PC-3 (cell line): ENCODE measurements around the gene AQP10. TPM values are rescaled to one million over a fixed set of nuclear protein-coding genes. Genes with fewer than 3 reads are reported as not detected.

Experiments
- ATAC-seq: fragments of 200-7000 bp; cut with Tn5 transposase; 2 replicates; pipeline ENCODE4 v1.9.1; 2020; ENCODE audit warnings: mild to moderate bottlenecking, moderate library complexity
- BruUV-seq: library from RNA; stranded (reverse); fragments of 400-500 nt; replicated peaks from 2 replicates; lab custom pipeline; 2021; lab: Mats Ljungman, UMichigan
- CTCF ChIA-PET: fragments of 300-600 bp; sonication (Branson Sonifier 250); formaldehyde crosslinking; loops from one replicate; lab custom pipeline; 2022; ENCODE audit warnings: antibody characterized with exemption; lab: Charles Lee
- POLR2A ChIA-PET: fragments of 300-600 bp; sonication (Branson Sonifier 250); formaldehyde crosslinking; loops from one replicate; lab custom pipeline; 2022; ENCODE audit warnings: antibody characterized with exemption; ENCODE audit not compliant: unreplicated experiment; lab: Charles Lee
- DNase-seq: peaks from one replicate; pipeline ENCODE4 v3.0.0-alpha.2; 2015
- H2AFZ ChIP-seq: fragments of 300-600 bp; sonication (generic); 2 replicates; pipeline ENCODE4 v1.6.0; 2016; ENCODE audit warnings: antibody characterized with exemption, low read length
- H3F3A ChIP-seq: fragments of 300-600 bp; sonication (generic); one replicate; pipeline ENCODE4 v1.6.0; 2017; ENCODE audit warnings: antibody characterized with exemption, low read length, control low read depth, mild to moderate bottlenecking; ENCODE audit not compliant: unreplicated experiment
- H3K27ac ChIP-seq: fragments of 300-600 bp; sonication (generic); 2 replicates; pipeline ENCODE4 v1.5.1; 2016; ENCODE audit warnings: mild to moderate bottlenecking, low read length
- H3K27me3 ChIP-seq: fragments of 300-600 bp; sonication (generic); 2 replicates; pipeline ENCODE4 v1.6.1; 2016; ENCODE audit warnings: low read length, mixed read lengths
- H3K36me3 ChIP-seq: fragments of 300-600 bp; sonication (generic); 2 replicates; pipeline ENCODE4 v1.6.1; 2016; ENCODE audit warnings: low read depth, mixed run types, low read length, mixed read lengths
- H3K4me1 ChIP-seq: fragments of 300-600 bp; sonication (generic); 2 replicates; pipeline ENCODE4 v1.5.1; 2016; ENCODE audit warnings: low read length; ENCODE audit not compliant: insufficient read depth
- H3K4me2 ChIP-seq: fragments of 300-600 bp; sonication (generic); 2 replicates; pipeline ENCODE4 v1.6.0; 2016; ENCODE audit warnings: low read length
- H3K4me3 ChIP-seq: fragments of 300-600 bp; sonication (generic); 2 replicates; pipeline ENCODE4 v1.5.1; 2016; ENCODE audit warnings: mild to moderate bottlenecking, low read length, mixed read lengths
- H3K79me2 ChIP-seq: fragments of 300-600 bp; sonication (generic); 2 replicates; pipeline ENCODE4 v1.6.1; 2017; ENCODE audit warnings: low read length, mixed read lengths
- H3K9ac ChIP-seq: fragments of 300-600 bp; sonication (generic); 2 replicates; pipeline ENCODE4 v1.6.0; 2016; ENCODE audit warnings: mild to moderate bottlenecking, low read length
- H3K9me2 ChIP-seq: fragments of 300-600 bp; sonication (generic); replicated peaks from 2 replicates; pipeline ENCODE4 v1.6.1; 2016; ENCODE audit warnings: mixed run types, low read length, mixed read lengths
- H3K9me3 ChIP-seq: fragments of 300-600 bp; sonication (generic); 2 replicates; pipeline ENCODE4 v1.6.1; 2016; ENCODE audit warnings: low read length, mixed read lengths
- H4K20me1 ChIP-seq: fragments of 300-600 bp; sonication (generic); 2 replicates; pipeline ENCODE4 v1.6.1; 2016; ENCODE audit warnings: low read length, mixed read lengths
- CTCF ChIP-seq: fragments of 300-600 bp; sonication (generic); conservative IDR thresholded peaks from 2 replicates; pipeline ENCODE4 v1.5.1; 2017; ENCODE audit warnings: antibody characterized with exemption, low read depth, mild to moderate bottlenecking, low read length
- EZH2 ChIP-seq: fragments of 300-600 bp; sonication (generic); IDR thresholded peaks from one replicate; pipeline ENCODE4 v1.6.1; 2017; ENCODE audit warnings: antibody characterized with exemption, mild to moderate bottlenecking, low read length; ENCODE audit not compliant: unreplicated experiment
- EZH2phosphoT487 ChIP-seq: fragments of 300-600 bp; sonication (generic); IDR thresholded peaks from 2 replicates; pipeline ENCODE4 v1.6.1; 2018; ENCODE audit warnings: mild to moderate bottlenecking, antibody characterized with exemption, low read length, borderline replicate concordance
- intact Hi-C: fragments of 100-400 bp; cut with micrococcal nuclease; formaldehyde crosslinking; loops from 2 replicates; pipeline ENCODE4 v1.9.0; 2023
- total RNA-seq: library from RNA; depleted of rRNA; stranded (reverse); fragments of >200 nt; gene quantifications from 2 replicates; pipeline ENCODE4 v1.2.3, GENCODE V29; 2014

Gene AQP10
- total RNA-seq, 1 experiment from 2014 or later: not detected

- Histone ChIP-seq H3K27me3 (no peaks in the 10 kb centered on the region), H3K9me2 (no peaks in the 10 kb centered on the region), H3K4me1 (peaks cover 23% of the 10 kb centered on the region; the same call in 1 of the 2 replicates), H3F3A (no peaks in the 10 kb centered on the region), H4K20me1 (no peaks in the 10 kb centered on the region), H3K4me2 (no peak overlapping the region), H3K36me3 (peaks cover 12% of the 10 kb centered on the region), H3K9ac (no peak overlapping the region), H2AFZ (no peak overlapping the region), H3K79me2 (no peaks in the 10 kb centered on the region), H3K4me3 (no peak overlapping the region), H3K9me3 (no peaks in the 10 kb centered on the region), H3K27ac (no peak overlapping the region)
- intact Hi-C loops: no loop called here
- POLR2A ChIA-PET: interaction anchor here (0.7 kb wide), 1 partner anchor 81 kb away, joined by 9 read pairs; no protein-coding TSS in a partner anchor
- BruUV-seq: TSS peak; percentile 27
- ATAC-seq: no peak
- TF ChIP-seq EZH2phosphoT487 (no peak), CTCF (no peak), EZH2 (no peak)
- CTCF ChIA-PET: interaction anchor here (0.7 kb wide), 1 partner anchor 16 kb away, joined by 3 read pairs; no protein-coding TSS in a partner anchor
- DNase-seq: no peak
These were observed 29.5 kb downstream of the AQP10 start for GRCh38 chr1:154350383-154350782.

- POLR2A ChIA-PET: interaction anchor here (0.5 kb wide), 1 partner anchor 88 kb away, joined by 3 read pairs; no protein-coding TSS in a partner anchor
- intact Hi-C loops: loop anchor here (2.0 kb wide), 1 partner anchor 127 kb away; no protein-coding TSS in a partner anchor
- Histone ChIP-seq H3K4me2 (no peak overlapping the region), H3K4me1 (peaks cover 23% of the 10 kb centered on the region; the same call in 1 of the 2 replicates), H3K36me3 (0 out of 2 replicates have a peak, but pooled peaks cover under 1% of the 10 kb centered on the region), H2AFZ (no peak overlapping the region), H3K27ac (no peak overlapping the region), H3K79me2 (no peaks in the 10 kb centered on the region), H3K9ac (no peak overlapping the region), H3F3A (no peaks in the 10 kb centered on the region), H3K9me2 (no peaks in the 10 kb centered on the region), H3K4me3 (no peak overlapping the region), H3K9me3 (no peaks in the 10 kb centered on the region), H3K27me3 (no peaks in the 10 kb centered on the region), H4K20me1 (no peaks in the 10 kb centered on the region)
- CTCF ChIA-PET: interaction anchor here (1.2 kb wide), 1 partner anchor 17 kb away, joined by 3 read pairs; no protein-coding TSS in a partner anchor
- TF ChIP-seq CTCF (no peak), EZH2phosphoT487 (no peak), EZH2 (no peak)
- no peak for ATAC-seq
- no TSS peak for BruUV-seq
- DNase-seq: no peak
These were observed 30.6 kb downstream of the AQP10 start for GRCh38 chr1:154351363-154352068.

- Histone ChIP-seq H3K27ac (no peak overlapping the region), H3K4me1 (peaks cover 20% of the 10 kb centered on the region; the same call in 1 of the 2 replicates), H3K9me3 (no peaks in the 10 kb centered on the region), H3K9ac (no peak overlapping the region), H3K4me2 (peak overlapping the region; percentile 93), H2AFZ (peak overlapping the region; percentile 90), H4K20me1 (no peaks in the 10 kb centered on the region), H3F3A (no peaks in the 10 kb centered on the region), H3K9me2 (no peaks in the 10 kb centered on the region), H3K79me2 (no peaks in the 10 kb centered on the region), H3K27me3 (no peaks in the 10 kb centered on the region), H3K36me3 (no peaks in the 10 kb centered on the region), H3K4me3 (peak overlapping the region; percentile 69)
- BruUV-seq: no TSS peak
- DNase-seq (no peak), ATAC-seq (no peak)
- TF ChIP-seq EZH2 (no peak), EZH2phosphoT487 (no peak), CTCF (no peak)
- CTCF ChIA-PET: interaction anchor here (0.6 kb wide), 1 partner anchor 14 kb away, joined by 7 read pairs; no protein-coding TSS in a partner anchor
- intact Hi-C loops: loop anchor here (2.0 kb wide), 1 partner anchor 127 kb away; no protein-coding TSS in a partner anchor
- POLR2A ChIA-PET: no interaction called here
These were observed 31.3 kb downstream of the AQP10 start for GRCh38 chr1:154352245-154352580.
